Ovary (tissue), 9 donors: ENCODE data around the gene CAPN9. TPM values are rescaled to one million over a fixed set of nuclear protein-coding genes. Genes with fewer than 3 reads are reported as not detected.

Source experiments
- DNase-seq, 5 donors: peaks; one replicate each; pipeline ENCODE4 v3.0.0-alpha.2; 2019 to 2020
- H3K27ac ChIP-seq, 2 donors: fragments of 200-600 bp; one replicate each; pipeline versions ENCODE4 v1.5.1 to v1.8.0; 2019 to 2022
- H3K27me3 ChIP-seq: fragments of 200-600 bp; one replicate; pipeline ENCODE4 v1.8.0; 2022
- H3K36me3 ChIP-seq: fragments of 200-600 bp; sonication (generic); one replicate; pipeline ENCODE4 v1.5.1; 2019
- H3K4me1 ChIP-seq: one replicate; pipeline ENCODE4 v1.8.1; 2013; ENCODE audit warnings: mild to moderate bottlenecking, moderate library complexity; ENCODE audit not compliant: insufficient read depth
- H3K4me3 ChIP-seq: fragments of 200-600 bp; sonication (generic); one replicate; pipeline ENCODE4 v1.5.1; 2017
- H3K9me3 ChIP-seq, 2 donors: fragments of 200-600 bp in 1 of 2; sonication (generic) in 1 of 2; one replicate each; pipeline versions ENCODE4 v1.5.1 to v1.8.1; 2013 to 2019; ENCODE audit warnings: mild to moderate bottlenecking in 1 of 2, moderate library complexity in 1 of 2
- CTCF ChIP-seq, 3 donors: fragments of 450-650 bp in 2 of 3; fragments of 200-600 bp in 1 of 3; IDR thresholded peaks; one replicate each; pipeline versions ENCODE4 v1.5.1 to v1.8.0; 2016 to 2022; ENCODE audit warnings: antibody characterized with exemption in 3 of 3, mild to moderate bottlenecking in 1 of 3
- EP300 ChIP-seq: sonication (generic); formaldehyde crosslinking; IDR thresholded peaks from one replicate; pipeline ENCODE4 v1.6.1; 2017; ENCODE audit warnings: antibody characterized with exemption
- POLR2A ChIP-seq: fragments of 450-650 bp; IDR thresholded peaks from one replicate; pipeline ENCODE4 v1.6.1; 2017; ENCODE audit warnings: antibody characterized with exemption, mild to moderate bottlenecking, moderate library complexity
- WGBS, 3 donors: extraction: QIAGEN DNeasy Blood & Tissue Kit in 1 of 3; methylation state at CpG; one replicate each; pipeline versions ENCODE4 v1.1.5 to v1.1.7; 2013 to 2017; 5-methylcytosine and 5-hydroxymethylcytosine counted together
- intact Hi-C, 4 donors: fragments of 100-400 bp; cut with DNase I; formaldehyde crosslinking; loops; one replicate each; pipeline versions ENCODE4 v1.11.0 to v1.15.1; 2022 to 2023
- polyA plus RNA-seq, 2 donors: library from polyadenylated mRNA; stranded (reverse); fragments of 200-250 nt in 1 of 2; fragments of 350-450 nt in 1 of 2; fragmentation: Illumina TruSeq in 1 of 2; extraction: RNeasy Lipid Tissue Mini Kit (QIAGEN cat#74804) in 1 of 2; gene quantifications; one replicate each; pipeline ENCODE4 v1.2.3, GENCODE V29; 2013 to 2014
- total RNA-seq, 7 donors: library from RNA; depleted of rRNA in 2 of 7; stranded (reverse); fragments of >200 nt in 2 of 7; fragmentation: NEBNext Ultra II Directional in 3 of 7; extraction: Animal tissue kit (Norgen Biotek cat#: 25700) in 3 of 7; gene quantifications; one replicate each; pipeline versions ENCODE4 v1.1.0 to v1.2.4, GENCODE V29; 2016 to 2023
- donor health status: DM: no; HTN: no; CAD: no; lungs with moderate emphysema.
- donor health status: DM: no; HTN: no; CAD: no.
- donor health status: Bipolar disorder and iron deficiency.
- donor health status: DM: yes; HTN: yes; CAD: no.
- donor health status: DM: no; HTN: no; CAD: no.
- donor health status: DM: yes; HTN: yes; CAD: no.

Gene CAPN9
- total and polyA plus RNA-seq, 9 donors, result 0.08 to 2.5 (median 0.29) TPM; not detected in 1

GRCh38 chr1:230710543-230710904 is 36.7 kb upstream of the CAPN9 start:
- 93 to 96% (median 94%) methylated on average over 8 of the region's 8 CpGs for WGBS, 3 donors
- no peaks in the 10 kb centered on the region for H3K9me3 ChIP-seq
- TF ChIP-seq POLR2A (no peak), EP300 (no peak), CTCF (IDR thresholded peaks at IDR 0.05) (no peak)

GRCh38 chr1:230711245-230711644 is 35.9 kb upstream of the CAPN9 start:
- intact Hi-C loops, result no loop called here
- H3K27me3 ChIP-seq, result no peaks in the 10 kb centered on the region
- H3K4me1 ChIP-seq, result peaks cover 9% of the 10 kb centered on the region
- DNase-seq, result no peak
- H3K27ac ChIP-seq, result no peak overlapping the region
- WGBS, 3 donors, result 78 to 93% (median 89%) methylated on average over 2 to 3 of the region's 3 CpGs
- TF ChIP-seq CTCF (IDR thresholded peaks at IDR 0.05) (no peak), EP300 (no peak), POLR2A (no peak)
- no peaks in the 10 kb centered on the region for H3K36me3 ChIP-seq
- no peaks in the 10 kb centered on the region for H3K9me3 ChIP-seq
- no peak overlapping the region for H3K4me3 ChIP-seq

More at GRCh38 chr1:230710543-230710904, 36.7 kb upstream of the CAPN9 start:
- Histone ChIP-seq H3K27me3 (no peaks in the 10 kb centered on the region), H3K36me3 (no peaks in the 10 kb centered on the region), H3K4me3 (no peak overlapping the region), H3K4me1 (peaks cover 9% of the 10 kb centered on the region), H3K27ac (no peak overlapping the region)
- intact Hi-C loops, result no loop called here
- DNase-seq, result no peak

- H3K36me3 ChIP-seq, result no peaks in the 10 kb centered on the region
- WGBS, 3 donors, result 91 to 95% (median 92%) methylated on average over 17 of the region's 17 CpGs
- peaks cover 9% of the 10 kb centered on the region for H3K4me1 ChIP-seq
- H3K9me3 ChIP-seq, result no peaks in the 10 kb centered on the region
- no peaks in the 10 kb centered on the region for H3K27me3 ChIP-seq
- no peak overlapping the region for H3K27ac ChIP-seq
- no peak for DNase-seq
- H3K4me3 ChIP-seq, result no peak overlapping the region
- TF ChIP-seq POLR2A (no peak), EP300 (no peak), CTCF (IDR thresholded peaks at IDR 0.05) (no peak)
- intact Hi-C loops, result no loop called here
These were observed 34.7 kb upstream of the CAPN9 start for GRCh38 chr1:230712470-230712942.

- TF ChIP-seq POLR2A (no peak), EP300 (no peak), CTCF (IDR thresholded peaks at IDR 0.05) (no peak)
- H3K4me1 ChIP-seq, result peaks cover 9% of the 10 kb centered on the region
- WGBS, 3 donors, result 75 to 81% (median 76%) methylated on average over 7 of the region's 7 CpGs
- no peak overlapping the region for H3K4me3 ChIP-seq
- DNase-seq, result no peak
- intact Hi-C loops, result no loop called here
- H3K27me3 ChIP-seq, result no peaks in the 10 kb centered on the region
- no peaks in the 10 kb centered on the region for H3K9me3 ChIP-seq
- no peaks in the 10 kb centered on the region for H3K36me3 ChIP-seq
- H3K27ac ChIP-seq, result no peak overlapping the region
These were observed 34.0 kb upstream of the CAPN9 start for GRCh38 chr1:230713138-230713537.

GRCh38 chr1:230713547-230713914 is 33.7 kb upstream of the CAPN9 start:
- Histone ChIP-seq H3K4me1 (peaks cover 9% of the 10 kb centered on the region), H3K36me3 (no peaks in the 10 kb centered on the region), H3K4me3 (no peak overlapping the region), H3K27me3 (no peaks in the 10 kb centered on the region), H3K9me3 (no peaks in the 10 kb centered on the region), H3K27ac (peak overlapping the region in 1 of 2 donors; percentile 3)
- 77 to 86% (median 85%) methylated on average over 8 of the region's 8 CpGs for WGBS, 3 donors
- TF ChIP-seq CTCF (IDR thresholded peaks at IDR 0.05) (no peak), POLR2A (no peak), EP300 (no peak)
- intact Hi-C loops, result no loop called here
- no peak for DNase-seq
